NCI-H1694 treated with DMSO at 0.1 percent for 48 hours (cell line): ENCODE results near the gene THAP4.
"Not testable (repeated sequence)": the region's sequence is repeated elsewhere in the genome, so short reads cannot be mapped to it uniquely, and the experiment has no call there.

Experiments
- DNase-seq: peaks from one replicate; lab custom pipeline; 2025; lab: John Stamatoyannopoulos, UW

The THAP4 gene

DNA sequence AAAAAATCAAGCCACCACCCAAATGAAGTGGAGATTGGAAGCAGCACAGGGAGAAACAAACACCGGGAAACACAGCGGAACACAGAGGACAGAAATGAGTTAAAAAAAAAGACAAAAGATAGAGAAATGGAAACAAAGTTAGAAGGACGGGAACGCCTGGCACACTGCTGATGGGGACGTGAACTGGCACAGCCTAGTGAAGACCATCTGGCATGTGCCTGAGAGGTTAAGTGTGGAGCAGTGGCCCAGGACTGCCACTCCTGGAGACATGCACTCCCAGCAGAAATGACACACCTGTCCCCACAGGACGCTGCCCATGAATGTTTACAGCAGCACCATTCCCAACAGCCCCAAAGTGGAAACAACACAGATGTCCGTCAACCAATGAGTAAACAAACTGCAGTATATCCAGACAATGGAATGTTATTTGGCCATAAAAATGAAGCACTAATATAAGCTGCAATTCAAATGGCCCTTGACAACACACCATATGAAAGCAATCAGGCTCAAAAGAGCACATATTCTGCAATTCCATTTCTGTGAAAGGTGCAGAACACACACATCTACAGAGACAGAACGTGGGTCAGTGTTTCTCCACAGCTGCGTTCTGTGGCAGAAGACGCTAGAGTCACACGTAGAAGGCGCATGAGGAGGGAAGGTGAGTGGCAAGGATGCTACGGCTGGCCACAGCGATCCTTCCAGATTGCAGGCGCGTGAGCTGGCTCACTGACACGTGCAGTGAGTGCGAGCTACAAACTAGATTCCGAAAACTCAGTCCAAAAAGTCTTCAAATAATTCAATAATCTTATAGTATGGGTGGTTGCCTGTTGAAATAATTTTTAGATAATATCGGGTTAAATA lies 24.6 kb downstream of the THAP4 start:
- peak; percentile 2 for DNase-seq

DNA sequence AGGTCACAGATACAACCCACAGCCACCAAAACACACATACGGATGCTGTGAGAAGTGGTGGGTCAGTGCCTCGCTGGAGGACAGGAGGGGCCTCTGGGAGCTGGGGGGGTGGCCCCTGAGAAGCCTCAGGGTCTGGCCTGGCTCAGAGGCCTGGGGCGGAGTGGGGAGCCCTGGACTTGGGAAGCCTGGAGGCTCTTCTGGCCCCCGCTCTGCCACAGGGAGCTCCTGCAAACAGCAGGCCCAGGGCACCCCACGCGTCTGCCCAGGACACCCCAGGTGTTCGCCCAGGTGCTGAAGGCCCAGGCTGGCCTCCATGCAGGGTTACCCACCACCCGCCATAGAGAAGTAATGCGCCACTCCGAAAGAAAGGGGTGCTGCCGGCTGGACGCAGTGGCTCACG lies 25.9 kb downstream of the THAP4 start:
- no peak for DNase-seq

DNA sequence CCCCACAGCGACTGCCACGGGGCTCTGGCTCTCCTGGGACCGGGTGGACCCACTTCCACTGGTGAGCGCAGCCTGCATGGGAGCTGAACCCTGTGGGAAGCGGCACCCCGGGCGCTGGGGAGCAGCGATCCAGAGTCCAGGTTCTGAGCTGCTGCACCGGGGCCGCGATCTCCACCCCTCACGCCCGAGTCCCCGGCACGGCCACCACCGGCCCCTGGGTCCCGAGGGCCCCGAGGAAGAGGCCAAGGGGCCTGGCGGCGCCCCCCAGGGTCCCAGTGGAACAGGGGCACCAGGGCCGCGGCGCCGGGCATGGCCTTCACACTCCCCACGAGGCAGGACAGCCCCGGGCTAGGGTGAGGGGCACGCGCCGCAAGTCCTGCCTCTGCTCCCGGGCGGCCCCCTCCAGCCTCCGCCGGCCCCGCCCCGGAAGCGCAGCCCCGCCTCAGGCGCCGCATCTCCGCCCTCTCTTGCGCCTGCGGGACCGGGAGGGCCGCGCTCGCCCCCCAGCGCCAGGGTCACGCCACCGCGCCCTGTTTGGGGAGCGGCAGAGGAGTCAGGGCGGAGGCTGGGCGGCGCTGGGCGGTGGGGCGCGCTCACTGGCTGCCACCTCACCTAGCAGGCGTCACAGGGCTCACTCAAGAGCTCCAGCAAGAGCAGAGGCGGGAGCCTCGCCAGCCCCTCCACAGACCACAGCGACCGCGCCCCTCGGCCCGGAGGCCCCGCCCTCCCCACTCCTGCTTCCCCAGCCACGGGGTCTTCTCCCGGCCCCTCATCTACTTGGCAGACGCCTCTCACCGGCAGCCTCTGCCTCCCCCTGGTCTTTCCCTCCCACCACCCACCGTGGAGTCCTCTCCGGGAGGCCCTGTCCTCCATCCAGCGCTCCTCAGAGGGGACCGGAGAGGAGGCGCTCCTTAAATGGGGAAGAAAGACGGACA lies 26.8 kb downstream of the THAP4 start:
- DNase-seq, result no peak

DNA sequence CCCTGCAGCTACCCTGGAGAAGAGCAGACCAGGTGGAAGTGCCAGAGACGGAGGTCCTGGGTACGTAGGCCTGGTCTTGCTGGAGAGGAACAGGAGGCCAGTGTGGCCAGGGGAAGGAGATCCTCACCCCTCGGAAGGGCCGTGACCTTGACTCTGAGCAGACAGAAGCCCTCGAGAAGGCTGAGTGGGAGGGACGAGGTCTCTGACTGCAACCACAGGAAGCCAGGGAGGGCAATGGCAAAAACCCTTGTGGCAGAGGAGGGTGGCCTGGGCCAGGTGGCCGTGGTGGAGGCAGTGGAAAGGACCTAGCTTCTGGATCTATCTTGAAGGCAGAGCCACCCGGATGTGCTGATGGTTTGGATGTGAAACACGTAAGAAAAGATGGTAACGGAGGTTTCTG lies 28.1 kb downstream of the THAP4 start:
- no peak for DNase-seq

DNA sequence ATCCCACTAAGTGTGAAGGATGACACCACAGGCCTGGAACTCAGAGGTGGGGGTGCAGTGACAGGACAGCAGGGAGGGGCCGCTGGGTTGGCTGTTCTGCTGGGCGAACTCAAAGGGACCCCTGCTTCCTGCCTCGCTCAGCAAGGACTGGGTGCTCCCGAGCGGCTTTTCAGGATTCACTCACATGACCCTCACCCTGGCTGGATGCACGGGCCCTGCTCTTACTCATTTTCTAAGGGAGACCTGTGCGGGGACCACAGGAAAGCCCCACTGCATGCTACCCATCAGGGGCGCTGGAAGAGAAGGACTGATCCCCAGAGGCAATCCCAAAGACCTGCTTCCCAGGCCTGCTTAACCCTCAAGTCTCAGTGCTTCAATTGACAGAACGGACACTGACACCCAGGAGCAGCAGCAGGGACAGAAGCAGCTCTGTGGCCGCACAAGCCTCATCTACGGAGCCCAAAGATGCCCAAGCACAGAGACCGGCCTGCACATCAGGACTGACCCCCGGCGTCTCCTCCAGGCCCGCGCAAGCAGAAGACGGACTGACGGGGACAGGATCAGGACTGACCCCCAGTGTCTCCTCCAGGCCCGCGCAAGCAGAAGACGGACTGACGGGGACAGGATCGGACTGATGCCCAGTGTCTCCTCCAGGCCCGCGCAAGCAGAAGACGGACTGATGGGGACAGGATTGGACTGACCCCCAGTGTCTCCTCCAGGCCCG lies 29.6 kb downstream of the THAP4 start:
- no peak for DNase-seq

DNA sequence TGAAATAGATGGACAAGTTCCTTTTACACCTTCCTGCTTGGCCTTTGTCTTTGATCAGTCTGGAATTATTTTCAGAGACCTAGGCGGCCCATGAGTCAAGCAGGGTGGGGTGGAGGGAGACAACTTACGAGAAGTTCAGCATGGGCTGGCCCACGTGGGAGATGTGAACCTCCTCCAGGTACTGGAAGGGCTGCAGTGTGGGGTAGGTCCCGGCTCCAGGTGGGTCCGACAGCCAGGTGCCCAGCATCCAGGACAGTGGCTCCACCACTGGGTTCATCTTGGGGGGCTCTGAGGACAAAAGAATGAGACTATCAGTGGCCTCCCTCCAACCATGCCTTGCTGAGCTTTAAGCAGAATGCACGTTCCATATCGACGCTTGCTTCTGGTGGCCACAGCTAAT lies 30.8 kb downstream of the THAP4 start:
- DNase-seq, result no peak

DNA sequence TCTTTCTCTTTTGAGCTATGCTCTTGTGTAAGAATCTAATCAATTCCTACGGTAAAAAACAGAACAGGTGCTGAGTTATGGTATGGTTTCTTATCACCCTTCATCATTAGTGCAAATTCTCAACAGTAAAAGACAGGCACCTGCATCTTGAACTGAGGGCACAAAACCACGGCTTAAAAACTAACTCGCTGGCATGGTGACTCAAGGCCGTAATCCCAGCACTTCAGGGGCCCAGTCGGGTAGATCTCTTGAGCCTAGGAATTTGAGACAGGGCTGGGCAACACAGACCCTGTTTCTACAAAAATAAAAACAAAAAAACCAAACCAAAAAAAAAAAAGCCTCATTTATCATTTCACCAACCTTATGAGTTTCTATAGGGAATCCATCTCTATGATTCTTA lies 33.3 kb downstream of the THAP4 start:
- DNase-seq, result no peak

DNA sequence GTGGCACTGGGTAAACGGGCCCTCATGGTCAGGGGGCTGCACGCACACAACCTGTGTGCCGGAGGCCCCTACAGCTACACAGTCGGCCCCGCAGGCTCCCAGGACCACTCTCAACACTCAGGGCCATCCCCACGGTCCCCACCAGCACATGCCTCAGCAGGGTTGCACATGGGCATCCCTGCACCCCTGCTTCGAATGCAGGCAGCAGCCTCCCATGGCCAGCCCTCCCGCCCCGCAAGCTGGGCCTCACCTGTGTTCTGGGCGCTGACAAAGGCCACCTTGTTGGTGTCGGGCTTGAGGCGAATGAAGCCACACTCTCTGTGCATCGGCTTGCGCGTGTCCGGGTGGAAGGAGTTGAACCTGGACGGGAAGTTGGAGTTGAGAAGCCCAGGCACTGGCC lies 34.2 kb downstream of the THAP4 start:
- no peak for DNase-seq

DNA sequence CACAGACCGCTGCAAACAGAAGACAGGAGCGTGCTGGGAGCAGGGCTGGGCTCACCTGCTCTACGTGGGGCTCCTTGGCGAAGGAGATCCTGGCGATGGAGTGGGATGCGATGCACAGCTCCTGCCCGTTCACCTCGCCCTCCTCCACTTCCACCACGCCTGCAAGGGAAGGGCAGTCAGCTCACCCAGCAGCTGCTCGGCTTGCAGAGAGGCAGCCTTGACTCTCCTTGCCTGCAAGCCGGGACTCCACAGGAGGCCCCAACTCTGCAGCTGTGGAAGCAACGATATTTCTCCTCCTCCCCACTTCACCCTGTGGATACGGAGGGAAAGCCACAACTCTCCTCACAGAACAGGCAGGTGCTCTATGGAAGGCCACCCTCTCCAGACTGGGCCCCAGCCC lies 35.1 kb downstream of the THAP4 start:
- DNase-seq, result no peak

DNA sequence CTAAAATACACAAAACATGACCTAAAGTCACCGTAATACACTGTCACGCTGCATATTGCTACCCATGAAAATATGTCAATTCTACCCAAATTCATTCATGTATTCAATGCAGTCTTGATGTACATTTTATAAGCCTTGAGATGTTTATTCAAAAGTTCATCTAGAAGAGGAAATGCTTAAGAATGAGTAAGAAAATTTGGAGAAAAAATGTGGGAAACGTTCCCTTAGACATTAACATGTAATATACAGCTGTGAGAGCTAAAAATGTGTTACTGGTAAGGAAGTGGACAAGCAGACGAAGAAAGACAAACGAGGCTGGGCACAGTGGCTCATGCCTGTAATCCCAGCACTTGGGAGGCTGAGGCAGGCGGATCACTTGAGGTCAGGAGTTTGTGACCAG lies 37.3 kb downstream of the THAP4 start:
- no peak for DNase-seq

DNA sequence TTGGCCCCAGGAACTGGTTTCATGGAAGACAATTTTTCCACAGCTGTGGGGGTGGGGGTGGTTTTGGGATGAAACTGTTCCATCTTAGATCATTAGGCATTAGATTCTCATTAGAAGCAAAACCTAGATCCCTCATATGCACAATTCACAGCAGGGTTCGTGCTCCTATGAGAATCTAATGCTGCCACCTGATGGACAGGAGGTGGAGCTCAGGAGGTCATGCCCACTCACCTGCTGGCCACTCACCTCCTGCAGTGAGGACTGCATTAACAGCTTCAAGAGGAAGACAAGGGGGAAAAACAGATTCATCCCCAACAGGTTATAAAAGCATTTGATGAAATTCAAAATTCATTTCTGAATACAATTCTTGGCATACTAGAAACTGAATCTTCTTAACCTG lies 38.5 kb downstream of the THAP4 start:
- no peak for DNase-seq

DNA sequence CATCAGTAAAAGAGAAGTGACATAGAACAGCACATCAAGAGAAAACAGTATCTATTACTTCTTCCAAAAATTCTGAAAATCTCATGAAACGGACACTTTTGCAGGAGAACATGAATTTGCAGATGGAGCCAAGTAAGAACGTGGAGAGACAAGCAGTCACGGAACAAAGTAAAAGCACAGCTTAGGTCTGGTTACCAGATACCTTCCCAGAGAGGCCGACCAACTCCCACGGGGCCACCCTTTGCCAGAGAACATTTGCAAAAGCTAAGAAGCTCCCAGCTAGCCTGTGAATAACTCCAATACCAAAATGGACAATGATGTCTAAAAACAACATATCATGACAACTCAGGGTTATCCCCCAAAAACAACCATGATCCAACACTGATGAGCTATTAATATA lies 38.9 kb downstream of the THAP4 start:
- no peak for DNase-seq

DNA sequence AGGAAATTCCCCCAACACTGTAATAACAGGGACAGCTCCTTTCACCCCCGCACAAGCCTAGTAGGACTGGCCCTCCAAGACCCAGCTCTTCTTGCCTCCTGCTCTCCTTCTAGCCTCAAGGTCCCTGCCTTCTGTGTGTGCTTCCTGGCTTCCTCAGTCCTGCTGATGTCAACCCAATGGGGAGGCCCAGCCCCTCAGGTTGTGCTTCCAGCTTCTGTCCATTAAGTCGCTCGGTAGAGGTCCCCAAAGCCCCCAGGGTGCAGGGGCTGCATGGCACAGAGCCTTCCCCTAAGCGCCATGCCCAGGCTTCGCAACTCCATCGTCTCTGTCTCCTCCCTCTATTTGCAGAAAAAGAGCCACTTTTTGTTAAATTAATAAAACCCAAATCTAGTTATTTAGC lies 39.4 kb downstream of the THAP4 start:
- no peak for DNase-seq

DNA sequence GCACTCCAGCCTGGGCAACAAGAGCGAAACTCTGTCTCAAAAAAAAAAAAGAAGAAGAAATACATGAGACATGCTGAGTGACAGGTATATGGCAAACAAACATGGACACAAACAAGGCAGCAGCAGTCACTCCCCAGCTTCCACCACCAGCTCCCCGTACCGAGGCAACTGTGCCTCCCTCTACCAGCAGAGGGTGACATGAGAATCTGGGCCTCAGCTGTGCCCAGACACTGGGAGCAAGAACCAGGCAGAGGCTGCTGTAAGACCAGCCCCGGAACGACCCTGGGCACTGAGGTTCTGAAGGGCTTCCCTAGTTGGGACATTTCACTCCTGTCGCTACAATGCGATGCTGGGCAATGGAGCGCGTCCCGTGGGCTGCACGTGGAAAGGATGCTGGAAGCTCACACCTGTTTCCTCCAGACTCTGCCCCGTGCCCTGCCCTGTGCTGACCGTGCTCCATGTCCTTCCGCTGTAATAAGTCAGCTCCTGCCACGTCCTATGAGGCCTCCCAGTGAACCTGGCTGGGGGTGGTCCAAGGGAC lies 41.3 kb downstream of the THAP4 start:
- no peak for DNase-seq

DNA sequence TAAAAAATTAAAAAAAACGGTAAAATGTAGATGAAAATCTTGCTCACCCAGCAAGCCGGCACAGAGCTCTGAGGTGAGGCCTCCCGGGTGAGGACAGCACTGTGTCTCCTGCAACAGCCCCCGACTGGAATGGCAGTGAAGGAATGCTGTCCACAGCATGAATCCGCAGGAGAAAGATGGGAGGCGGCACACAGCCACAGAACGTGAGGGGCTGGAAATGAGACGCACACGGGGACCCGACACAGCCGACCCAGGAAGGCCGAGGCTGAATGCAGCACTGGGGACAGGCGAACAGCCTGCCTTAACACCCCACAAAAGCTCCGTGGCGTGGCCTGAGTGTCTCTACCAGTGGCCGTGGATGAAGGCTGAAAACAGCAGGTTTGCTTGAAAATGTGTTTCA lies 43.7 kb downstream of the THAP4 start:
- no peak for DNase-seq

DNA sequence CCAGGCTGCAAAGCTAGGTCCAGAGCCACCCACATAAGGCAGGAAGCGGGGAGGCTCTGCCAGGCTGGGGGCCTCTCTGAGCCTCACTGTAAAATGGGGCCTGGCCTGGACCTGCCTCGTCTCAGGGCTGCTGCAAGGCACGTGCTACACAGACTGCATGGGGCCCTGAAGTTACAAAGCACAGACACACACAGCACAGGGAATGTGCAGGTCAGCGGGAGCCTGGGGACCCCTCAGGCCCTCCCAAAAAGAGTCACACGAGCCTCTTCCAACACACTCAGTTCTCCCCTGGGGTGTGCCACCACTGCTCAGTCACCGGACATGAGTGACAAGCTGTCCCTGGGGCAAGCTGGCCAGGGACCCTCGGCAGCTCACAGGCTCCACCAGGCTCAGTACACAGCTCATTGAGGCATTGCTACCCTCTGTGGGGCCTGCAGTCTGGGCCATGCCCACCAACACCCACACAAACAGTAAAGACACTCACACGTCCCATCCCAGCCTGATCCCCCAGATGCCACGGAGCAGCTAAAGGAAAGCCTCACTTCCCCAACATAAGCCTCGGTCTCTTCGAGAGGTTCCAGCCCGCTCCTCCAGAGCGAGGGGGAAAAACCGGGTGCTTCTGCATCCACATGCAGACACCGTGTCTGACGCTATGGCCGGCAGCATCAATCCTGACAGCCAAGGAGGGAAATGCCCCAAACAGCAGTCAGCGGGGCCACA lies 44.7 kb downstream of the THAP4 start:
- no peak for DNase-seq

DNA sequence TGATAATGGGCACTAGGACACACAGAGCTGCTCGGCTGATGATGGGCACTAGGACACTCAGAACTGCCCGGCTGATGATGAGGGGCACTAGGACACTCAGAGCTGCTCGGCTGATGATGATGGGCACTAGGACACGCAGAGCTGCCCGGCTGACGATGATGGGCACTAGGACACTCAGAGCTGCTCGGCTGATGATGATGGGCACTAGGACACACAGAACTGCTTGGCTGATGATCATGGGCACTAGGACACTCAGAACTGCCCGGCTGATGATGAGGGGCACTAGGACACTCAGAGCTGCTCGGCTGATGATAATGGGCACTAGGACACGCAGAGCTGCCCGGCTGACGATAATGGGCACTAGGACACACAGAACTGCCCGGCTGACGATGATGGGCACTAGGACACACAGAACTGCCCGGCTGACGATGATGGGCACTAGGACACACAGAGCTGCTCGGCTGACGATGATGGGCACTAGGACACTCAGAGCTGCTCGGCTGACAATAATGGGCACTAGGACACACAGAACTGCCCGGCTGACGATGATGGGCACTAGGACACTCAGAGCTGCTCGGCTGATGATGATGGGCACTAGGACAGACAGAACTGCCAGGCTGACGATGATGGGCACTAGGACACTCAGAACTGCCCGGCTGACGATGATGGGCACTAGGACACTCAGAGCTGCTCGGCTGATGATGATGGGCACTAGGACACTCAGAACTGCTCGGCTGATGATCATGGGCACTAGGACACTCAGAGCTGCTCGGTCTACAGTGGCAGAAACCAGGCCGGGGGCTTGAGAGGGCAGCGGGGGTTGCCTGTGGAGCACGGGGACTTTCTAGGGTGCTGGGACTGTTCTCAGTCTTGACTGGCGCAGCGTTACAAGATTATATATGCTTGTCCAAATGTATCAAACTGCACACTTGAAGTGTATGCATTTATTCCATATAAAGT lies 46.2 kb downstream of the THAP4 start:
- not testable (repeated sequence) for DNase-seq

DNA sequence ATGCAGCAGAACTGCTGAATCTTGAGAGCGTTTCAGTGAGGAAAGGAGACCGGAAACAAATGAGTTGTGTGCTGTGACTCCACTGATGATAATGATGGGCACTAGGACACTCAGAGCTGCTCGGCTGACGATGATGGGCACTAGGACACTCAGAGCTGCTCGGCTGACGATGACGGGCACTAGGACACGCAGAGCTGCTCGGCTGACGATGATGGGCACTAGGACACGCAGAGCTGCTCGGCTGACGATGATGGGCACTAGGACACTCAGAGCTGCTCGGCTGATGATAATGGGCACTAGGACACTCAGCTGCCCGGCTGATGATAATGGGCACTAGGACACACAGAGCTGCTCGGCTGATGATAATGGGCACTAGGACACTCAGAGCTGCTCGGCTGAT lies 47.1 kb downstream of the THAP4 start:
- not testable (repeated sequence) for DNase-seq

DNA sequence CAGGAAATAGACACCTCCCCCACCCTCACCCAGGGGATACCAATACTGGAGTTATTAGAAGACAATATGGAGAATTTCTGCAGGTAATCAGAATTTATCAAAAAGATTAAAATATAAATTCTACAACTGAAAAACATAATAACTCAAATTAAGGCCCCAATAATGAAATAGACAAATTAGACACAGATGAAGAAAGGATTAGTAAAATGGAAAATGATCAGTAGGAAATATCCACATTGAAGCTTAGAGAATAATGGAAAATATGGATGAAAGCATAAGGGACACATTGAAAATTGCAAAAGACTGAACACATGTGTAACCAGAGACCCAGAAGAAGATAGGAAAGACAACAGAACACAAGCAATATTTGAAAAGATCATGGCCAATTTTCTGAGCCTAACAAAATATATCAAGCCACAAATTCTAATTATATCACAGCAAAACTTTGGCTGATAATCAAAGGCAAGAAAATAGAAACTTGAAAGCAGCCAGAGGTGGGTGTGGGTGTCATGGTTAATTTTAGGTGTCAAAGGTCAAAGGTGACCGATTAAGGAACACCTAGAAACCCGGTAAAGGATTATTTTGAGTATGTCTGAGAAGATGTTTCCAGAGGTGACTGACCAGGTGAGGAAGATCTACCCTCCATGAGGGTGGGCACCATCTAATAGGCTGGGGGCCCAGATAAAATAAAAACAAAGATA lies 50.2 kb downstream of the THAP4 start:
- no peak for DNase-seq

DNA sequence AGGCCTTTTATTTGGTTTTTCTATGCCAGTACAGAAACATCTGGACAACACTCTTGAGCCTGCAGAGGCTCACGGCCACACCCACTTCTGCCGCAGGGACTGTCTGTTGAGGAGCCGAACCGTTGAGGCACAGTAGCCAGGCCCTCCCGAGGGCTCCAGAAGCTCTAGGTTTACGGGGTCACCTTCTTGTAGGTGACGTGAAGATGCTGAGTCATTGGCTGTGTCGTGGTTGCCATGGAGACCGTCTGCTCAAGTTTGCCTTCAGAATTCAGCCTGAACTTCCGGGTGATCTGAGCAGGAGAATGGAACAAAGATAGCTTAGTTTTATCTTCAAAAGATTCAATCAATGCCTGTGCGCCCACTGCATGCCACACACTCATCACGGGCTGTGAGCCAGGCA lies 52.5 kb downstream of the THAP4 start:
- no peak for DNase-seq
